HG03066 (cell line): ENCODE measurements around the gene FAIM2.

Experiments used
- ATAC-seq: cut with Tn5 transposase; IDR thresholded peaks from one replicate; pipeline ENCODE4 v1.9.1; 2021; ENCODE audit warnings: low read depth; ENCODE audit not compliant: unreplicated experiment

FAIM2 gene

GRCh38 chr12:49921299-49921698, 17.6 kb upstream of the FAIM2 start:
- ATAC-seq, result no peak

GRCh38 chr12:49920915-49921286, 17.2 kb upstream of the FAIM2 start:
- no peak for ATAC-seq

- no peak for ATAC-seq
Measured at GRCh38 chr12:49920241-49920914, 16.7 kb upstream of the FAIM2 start.

GRCh38 chr12:49917788-49918173, 14.1 kb upstream of the FAIM2 start:
- no peak for ATAC-seq

GRCh38 chr12:49917166-49917787, 13.6 kb upstream of the FAIM2 start:
- no peak for ATAC-seq

DNA sequence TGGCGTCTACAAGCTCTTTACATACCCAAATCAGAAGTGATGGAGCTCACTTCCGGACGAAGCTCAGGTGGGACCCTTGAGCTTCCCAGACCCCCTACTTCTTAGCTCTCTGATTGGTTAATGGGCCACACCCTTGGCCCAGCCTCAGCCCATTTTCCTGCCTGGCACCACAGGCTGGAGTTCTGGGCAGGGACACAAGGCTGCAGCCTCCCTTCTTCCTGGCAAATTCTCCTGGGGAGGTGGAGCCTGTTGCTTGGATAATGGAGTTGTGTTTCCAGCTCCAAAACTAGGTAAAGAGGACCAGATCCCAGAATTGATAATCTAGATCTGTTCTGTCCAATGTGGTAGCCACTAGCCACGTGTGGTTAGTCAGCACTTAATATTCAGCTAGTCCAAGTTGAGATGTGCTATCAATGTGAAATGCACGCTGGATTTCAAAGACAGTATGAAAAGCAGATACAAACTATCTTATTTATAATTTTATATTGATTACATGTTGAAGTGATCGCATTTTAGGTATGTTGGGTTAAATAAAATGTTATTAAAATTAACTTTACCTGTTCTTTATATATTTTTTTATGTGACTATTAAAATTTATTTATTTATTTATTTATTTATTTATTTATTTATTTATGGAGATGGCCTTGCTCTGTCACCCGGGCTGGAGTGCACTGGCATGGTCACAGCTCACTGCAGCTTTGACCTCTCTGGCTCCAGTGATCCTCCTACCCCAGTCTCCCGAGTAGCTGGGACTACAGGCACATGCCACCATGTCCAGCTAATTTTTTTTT, 12.6 kb upstream of the FAIM2 start:
- no peak for ATAC-seq

DNA sequence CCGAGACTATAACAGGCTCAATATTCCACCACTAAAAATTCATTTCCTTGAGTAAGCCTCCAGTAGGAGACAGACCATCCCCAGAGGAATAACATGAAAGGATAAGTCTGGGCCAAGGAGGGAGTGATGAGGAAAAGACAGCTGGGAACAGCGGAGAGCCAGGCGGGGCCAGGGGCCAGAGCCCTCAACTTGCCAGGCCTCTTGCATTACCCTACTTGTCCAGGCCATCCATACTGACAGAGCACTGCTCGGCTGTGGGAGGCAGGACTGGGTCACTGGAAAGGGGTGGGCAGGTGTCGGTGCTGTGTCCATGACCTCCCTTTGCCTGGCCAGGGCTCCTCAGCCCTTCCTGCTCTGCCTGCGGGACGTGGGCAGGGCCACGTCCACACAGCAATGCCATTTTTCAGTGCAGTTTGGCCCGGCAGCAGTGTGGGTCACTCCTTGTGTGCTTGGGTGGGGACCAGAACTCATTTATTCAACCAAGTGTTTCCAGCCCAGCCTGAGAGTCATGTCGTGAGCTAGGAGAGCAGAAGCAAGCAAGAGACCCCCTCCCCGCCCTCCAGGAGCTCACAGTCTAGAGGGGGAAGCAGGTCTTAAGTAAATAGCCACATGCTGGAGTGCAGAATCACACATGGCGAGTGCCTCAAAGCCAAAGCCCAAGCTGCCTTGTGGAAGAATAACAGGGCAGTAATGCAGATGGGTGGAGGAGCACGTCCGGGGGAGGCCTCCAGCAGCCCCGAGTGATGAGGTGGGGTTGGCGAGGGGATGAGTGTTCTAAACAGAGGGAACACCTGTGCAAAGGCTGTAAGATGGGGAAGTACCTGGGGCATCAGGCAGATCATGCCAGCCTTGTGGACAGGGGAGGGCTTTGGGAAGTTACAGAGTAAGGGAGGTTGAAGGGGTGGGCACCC, 8.9 kb upstream of the FAIM2 start:
- no peak for ATAC-seq

DNA sequence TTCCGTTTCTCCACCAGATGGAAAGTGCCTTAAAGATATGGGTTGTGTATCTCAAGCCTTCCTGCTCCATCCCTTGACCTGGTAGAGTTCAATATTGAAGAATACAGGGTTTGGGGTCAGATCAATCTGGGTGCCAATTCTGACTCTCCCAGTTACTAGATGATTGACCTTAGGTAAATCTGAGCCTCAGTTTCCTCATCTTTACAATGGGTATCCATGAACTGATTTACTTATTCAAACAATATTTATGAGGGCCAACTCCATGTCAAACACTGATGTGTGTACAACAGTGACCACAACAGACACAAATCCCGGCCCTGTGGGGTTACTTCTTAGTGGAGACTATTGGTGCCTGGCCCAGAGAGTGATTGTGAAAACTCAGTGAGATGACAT, 7.5 kb upstream of the FAIM2 start:
- ATAC-seq, result no peak

DNA sequence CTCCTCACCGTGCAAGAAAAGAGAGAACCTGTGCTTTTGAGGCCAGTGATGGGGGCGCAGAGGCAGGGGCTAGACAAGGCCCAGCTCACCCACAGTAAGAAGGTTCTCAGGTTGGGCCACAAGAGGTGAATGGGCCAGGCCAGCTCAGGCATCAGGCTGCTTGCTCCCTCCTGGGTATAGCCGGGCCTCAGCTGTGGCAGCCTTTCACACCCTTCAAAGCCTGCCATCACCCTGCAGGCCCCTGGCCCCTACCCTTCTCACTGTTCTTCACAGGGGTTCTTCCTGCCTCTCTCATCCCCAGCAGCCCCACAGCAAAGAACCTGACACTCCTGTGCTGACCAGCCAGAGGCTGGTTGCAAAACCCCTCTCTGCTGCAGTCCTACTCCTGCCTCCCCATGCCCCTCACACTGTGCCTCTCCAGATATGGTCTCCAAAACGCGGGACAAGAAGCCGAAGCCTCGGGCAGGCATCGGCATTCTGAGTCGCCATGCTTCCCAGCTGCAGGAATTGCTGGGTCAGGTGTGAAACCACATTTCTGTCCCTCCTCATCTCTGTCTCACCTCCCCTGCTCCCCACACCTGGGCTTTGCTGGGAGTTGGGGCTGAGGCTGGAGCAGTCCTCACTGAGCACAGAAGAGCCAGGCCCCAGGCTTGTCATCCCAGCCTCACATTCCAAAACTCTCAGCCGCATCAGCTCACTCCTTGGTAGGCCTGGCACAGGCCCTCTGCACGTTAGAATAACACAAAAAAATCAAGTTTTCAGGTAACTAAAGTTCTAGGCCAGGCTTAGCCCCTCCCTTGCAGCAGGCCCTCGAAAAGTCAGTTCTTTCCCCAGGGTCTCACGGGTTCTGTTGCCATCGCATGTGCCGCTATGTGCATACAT, 6.9 kb upstream of the FAIM2 start:
- ATAC-seq, result no peak

- no peak for ATAC-seq
Measured at GRCh38 chr12:49909826-49910225, 6.1 kb upstream of the FAIM2 start.

DNA sequence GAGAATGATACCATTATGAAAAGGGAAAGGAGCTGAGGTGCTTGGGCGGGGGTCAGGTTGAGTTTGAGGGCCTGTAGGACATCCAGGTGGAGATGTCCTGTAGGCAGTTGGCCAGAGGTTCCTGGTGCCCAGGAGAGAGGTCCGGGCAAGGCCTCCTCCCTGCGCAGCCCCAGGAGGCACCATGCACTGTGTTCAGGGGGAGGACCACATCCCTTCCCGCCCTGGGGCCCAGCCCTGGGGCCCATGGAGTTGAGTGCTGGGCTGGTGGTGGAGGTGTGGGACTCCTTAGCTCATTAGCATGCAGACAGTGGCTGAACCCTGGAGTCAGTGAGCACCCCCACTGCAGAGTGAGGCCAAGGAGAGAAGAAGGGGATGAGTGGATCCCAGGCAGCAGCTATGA, 5.7 kb upstream of the FAIM2 start:
- ATAC-seq, result no peak

DNA sequence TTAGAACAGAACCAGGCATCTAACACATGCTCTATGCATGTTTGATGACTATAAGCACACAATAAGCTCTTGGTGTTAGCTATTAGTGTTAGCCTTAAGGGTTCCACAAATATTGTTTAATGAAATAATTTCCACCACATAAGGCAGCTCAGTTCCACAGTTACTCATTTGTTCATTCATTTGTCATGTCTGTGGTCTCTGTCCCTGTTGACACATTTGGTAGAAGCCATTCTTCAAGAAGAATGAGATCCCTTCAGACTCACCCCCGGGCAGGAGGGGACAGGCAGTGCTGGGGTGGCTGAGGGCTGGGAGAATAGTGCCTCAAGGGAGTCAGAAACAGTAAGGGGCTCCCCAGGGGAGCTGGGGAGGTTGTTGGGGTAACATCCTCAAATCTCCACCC, 3.7 kb upstream of the FAIM2 start:
- ATAC-seq, result no peak

DNA sequence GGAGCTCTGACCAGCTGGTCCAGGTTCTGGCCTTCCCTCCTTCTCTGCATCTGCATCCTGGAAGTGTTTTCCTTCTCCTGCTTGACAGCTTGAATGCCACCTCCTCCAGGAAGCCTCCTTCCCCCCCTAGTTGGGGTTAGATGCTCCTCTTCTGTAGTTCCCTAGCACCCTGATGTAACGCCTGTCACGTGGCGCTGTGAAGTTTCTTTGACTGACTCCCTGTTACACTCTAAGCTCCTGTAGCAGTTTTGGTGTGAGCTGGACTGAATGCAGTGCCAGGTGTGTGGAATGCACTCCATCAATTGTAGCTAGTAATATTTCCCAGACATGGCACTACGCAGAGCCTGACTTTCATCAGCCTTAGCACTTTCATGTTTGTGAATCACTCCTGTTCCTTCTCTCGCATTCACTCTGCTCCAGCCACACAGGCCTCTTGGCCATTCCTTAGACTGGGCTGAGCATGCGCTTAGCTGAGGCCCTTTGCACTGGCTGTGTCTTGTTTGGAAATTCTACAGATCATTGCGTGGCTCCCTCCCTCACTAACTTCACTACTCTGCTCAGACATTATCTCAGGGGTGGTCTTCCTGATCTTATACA, 2.1 kb upstream of the FAIM2 start:
- ATAC-seq, result no peak

- ATAC-seq, result no peak
Measured at GRCh38 chr12:49904601-49905000, 901 bp upstream of the FAIM2 start.

DNA sequence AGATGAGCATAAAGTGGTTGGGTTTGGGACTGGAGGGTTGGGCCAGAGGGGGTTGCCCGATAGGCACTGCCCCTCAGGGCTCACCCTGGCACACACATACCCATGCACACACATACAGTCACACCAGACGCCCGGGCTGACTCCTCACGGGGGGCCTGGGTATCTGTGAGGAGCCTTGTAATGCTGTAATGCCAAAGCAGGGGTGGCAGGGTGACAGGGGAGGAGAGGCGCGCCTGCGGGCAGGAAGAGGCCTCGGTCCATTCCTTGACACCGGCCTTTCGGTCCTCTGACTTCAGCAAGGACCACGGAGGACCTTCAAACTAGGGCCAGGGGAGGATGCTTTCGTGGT, 375 bp downstream of the FAIM2 start:
- ATAC-seq, result no peak

GRCh38 chr12:49902399-49903350, 1.0 kb downstream of the FAIM2 start:
- no peak for ATAC-seq

GRCh38 chr12:49901986-49902385, 1.7 kb downstream of the FAIM2 start:
- ATAC-seq, result no peak

DNA sequence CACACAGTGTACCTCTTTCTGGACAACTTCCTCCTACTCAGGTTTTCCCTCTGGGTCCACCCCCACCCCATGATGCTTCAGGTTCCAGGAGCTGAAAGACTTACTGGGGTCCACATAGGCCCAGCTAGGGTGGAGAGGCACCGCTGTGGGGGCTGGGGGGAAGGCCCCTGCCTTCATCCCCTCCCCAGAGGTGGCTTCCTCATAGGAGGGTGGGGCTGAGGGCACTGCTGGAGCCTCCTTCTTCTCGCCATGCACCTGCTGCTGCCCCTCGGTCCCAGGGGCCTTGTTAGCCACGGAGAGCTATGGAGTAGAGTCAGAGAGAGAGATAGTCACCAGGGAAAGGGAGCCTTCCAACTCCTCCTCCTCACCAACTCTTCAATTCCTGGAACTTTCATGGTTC, 2.7 kb downstream of the FAIM2 start:
- no peak for ATAC-seq

DNA sequence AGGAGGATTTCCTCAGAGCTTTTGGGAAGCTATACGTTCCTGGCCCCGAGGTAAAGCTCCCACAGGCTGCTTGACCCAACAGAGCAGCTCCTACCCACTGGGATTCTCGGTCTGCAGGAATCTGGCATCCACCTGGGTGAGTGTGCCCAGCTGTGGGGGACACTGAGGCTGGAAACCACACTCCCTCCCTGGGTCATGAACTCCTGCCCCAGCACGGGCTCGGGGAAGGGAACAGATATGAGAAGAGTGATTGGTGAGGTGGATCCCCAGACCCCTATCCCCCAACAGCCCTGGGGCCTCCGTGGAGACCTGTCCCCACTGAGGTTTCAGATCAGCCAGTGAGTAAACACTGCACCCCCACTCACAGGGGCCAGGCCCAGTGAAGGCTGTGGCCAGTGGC, 3.3 kb downstream of the FAIM2 start:
- ATAC-seq, result no peak
